ENCODE results near the gene ENOSF1. TPM values are rescaled to one million over a fixed set of nuclear protein-coding genes. Genes with fewer than 3 reads are reported as not detected.

Gene ENOSF1
- total and polyA plus RNA-seq, 2 of the 13 experiments (the other 11 are each of a cell fraction or from before 2014, with no cell fraction given) = 37.6 to 40.1 TPM

- TF ChIP-seq NPAS2 (CRISPR knock-in tag; IDR thresholded peaks at IDR 0.05; ENCODE audit: borderline replicate concordance) = no peak
- TF ChIP-seq, protein P1, sequence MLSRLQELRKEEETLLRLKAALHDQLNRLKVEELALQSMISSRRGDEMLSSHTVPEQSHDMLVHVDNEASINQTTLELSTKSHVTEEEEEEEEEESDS (CRISPR knock-in tag; IDR thresholded peaks at IDR 0.05; ENCODE audit: borderline replicate concordance) = no peak
- no peak for TF ChIP-seq ADNP (CRISPR knock-in tag; IDR thresholded peaks at IDR 0.05)
- TF ChIP-seq ZNF382 (CRISPR knock-in tag; IDR thresholded peaks at IDR 0.05; ENCODE audit: borderline replicate concordance) = no peak
- no peak for TF ChIP-seq IKZF1 (IDR thresholded peaks at IDR 0.05)
- TF ChIP-seq ZNF724P (CRISPR knock-in tag; IDR thresholded peaks at IDR 0.05; ENCODE audit: borderline replicate concordance) = no peak; the same call in 1 of the 2 replicates
- no peak for TF ChIP-seq EHMT2 (IDR thresholded peaks at IDR 0.05; ENCODE audit: borderline replicate concordance, low read depth, low read length)
- no peak for TF ChIP-seq BRF2 (CRISPR knock-in tag; IDR thresholded peaks at IDR 0.05)
- no peak; the same call in 1 of the 2 replicates for TF ChIP-seq MTF1 (CRISPR knock-in tag; IDR thresholded peaks at IDR 0.05)
- TF ChIP-seq TSC22D2 (CRISPR knock-in tag; IDR thresholded peaks at IDR 0.05; ENCODE audit: borderline replicate concordance) = no peak
- TF ChIP-seq TCF7 (IDR thresholded peaks at IDR 0.05; ENCODE audit: low read depth) = no peak
- peak; percentile 76; the same call in 1 of the 2 replicates for TF ChIP-seq ATF2 (CRISPR knock-in tag; IDR thresholded peaks at IDR 0.05)
- TF ChIP-seq, protein P2, sequence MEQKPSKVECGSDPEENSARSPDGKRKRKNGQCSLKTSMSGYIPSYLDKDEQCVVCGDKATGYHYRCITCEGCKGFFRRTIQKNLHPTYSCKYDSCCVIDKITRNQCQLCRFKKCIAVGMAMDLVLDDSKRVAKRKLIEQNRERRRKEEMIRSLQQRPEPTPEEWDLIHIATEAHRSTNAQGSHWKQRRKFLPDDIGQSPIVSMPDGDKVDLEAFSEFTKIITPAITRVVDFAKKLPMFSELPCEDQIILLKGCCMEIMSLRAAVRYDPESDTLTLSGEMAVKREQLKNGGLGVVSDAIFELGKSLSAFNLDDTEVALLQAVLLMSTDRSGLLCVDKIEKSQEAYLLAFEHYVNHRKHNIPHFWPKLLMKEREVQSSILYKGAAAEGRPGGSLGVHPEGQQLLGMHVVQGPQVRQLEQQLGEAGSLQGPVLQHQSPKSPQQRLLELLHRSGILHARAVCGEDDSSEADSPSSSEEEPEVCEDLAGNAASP (CRISPR knock-in tag; IDR thresholded peaks at IDR 0.05; ENCODE audit: borderline replicate concordance) = peak; percentile 51; the same call in 1 of the 2 replicates
- TF ChIP-seq ZMYM2 (CRISPR knock-in tag; IDR thresholded peaks at IDR 0.05) = peak; percentile 74; the same call in 1 of the 2 replicates
- TF ChIP-seq ZNF570 (CRISPR knock-in tag; IDR thresholded peaks at IDR 0.05; ENCODE audit: borderline replicate concordance) = no peak
- peak; percentile 20; the same call in 1 of the 2 replicates for TF ChIP-seq CBX5 (CRISPR knock-in tag; IDR thresholded peaks at IDR 0.05; ENCODE audit: borderline replicate concordance)
- TF ChIP-seq SIX1 (CRISPR knock-in tag; IDR thresholded peaks at IDR 0.05; ENCODE audit: borderline replicate concordance) = peak; percentile 25; the same call in 1 of the 2 replicates
- no peak for TF ChIP-seq CREB3 (CRISPR knock-in tag; IDR thresholded peaks at IDR 0.05)
- TF ChIP-seq RARA (CRISPR knock-in tag; IDR thresholded peaks at IDR 0.05) = peak; percentile 82
- TF ChIP-seq ZNF589 (CRISPR knock-in tag; conservative IDR thresholded peaks at IDR 0.05) = peak; percentile 59; the same call in 1 of the 2 replicates
- TF ChIP-seq, protein P3, sequence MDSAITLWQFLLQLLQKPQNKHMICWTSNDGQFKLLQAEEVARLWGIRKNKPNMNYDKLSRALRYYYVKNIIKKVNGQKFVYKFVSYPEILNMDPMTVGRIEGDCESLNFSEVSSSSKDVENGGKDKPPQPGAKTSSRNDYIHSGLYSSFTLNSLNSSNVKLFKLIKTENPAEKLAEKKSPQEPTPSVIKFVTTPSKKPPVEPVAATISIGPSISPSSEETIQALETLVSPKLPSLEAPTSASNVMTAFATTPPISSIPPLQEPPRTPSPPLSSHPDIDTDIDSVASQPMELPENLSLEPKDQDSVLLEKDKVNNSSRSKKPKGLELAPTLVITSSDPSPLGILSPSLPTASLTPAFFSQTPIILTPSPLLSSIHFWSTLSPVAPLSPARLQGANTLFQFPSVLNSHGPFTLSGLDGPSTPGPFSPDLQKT (CRISPR knock-in tag; IDR thresholded peaks at IDR 0.05; ENCODE audit: borderline replicate concordance) = no peak; the same call in 1 of the 2 replicates
- no peak for TF ChIP-seq NCOA1 (CRISPR knock-in tag; IDR thresholded peaks at IDR 0.05)
These were observed 54.2 kb downstream of the ENOSF1 start (continued) for GRCh38 chr18:658001-658946.

Measured in HepG2 (cell line).